ENCODE measurements around the gene GRID2.
"Not testable (repeated sequence)": the region's sequence is repeated elsewhere in the genome, so short reads cannot be mapped to it uniquely, and the experiment has no call there.

GRID2 gene

DNA sequence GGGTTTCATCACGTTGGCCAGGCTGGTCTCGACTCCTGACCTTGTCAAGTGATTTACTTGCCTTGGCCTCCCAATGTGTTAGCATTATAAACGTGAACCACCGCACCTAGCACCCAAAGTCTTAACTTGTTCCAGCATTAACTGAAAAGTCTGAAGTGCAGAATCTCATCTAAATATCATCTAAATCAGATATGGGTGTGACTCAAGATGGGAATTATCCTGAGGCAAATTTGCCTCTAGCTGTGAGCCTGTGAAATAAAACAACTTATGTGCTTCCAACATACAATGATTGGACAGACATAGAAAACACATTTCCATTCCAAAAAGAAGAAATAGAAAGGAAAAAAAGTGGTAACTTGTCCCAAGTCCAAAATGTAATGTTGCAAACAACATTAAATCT lies 883.7 kb downstream of the GRID2 start:
- DNase-seq (ENCODE audit: low read depth in 2 of 2): no peak

DNA sequence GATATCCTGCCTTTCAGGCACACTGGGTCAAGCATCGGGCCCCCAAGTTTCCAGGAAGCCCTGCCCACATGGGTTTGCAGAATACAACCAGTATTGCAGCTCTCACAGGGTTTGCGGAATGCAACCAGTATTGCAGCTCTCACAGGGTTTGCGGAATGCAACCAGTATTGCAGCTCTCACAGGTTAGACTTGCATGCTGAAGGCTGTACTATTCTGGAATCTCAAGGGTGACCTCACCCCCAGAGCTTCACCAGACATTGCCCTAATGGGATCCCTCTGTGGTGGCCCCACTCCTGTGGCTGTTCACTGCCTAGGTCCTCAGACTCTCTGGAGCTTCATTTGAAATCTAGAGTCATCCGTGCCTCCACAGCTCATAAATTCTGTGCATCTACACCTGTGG lies 884.1 kb downstream of the GRID2 start:
- no peak for DNase-seq (ENCODE audit: low read depth in 2 of 2)

DNA sequence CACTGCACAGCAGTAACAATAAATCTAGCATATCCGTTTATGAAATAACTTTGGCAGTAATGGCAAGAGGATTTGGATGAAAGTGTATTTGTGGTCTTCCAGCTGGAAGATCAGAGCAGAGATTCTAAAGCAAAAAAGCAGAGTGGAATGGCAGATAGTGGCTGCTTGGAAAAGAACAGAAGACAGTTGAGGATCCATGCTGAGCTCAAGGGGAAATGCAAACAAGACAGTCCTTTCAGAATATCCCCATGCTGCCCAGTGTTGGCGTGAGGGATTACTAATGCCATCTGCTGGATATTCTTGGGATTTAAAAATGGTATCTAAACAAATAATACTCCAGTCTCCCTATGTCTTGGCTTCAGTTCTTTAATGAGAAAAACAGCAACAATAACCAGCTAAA lies 895.7 kb downstream of the GRID2 start:
- DNase-seq (ENCODE audit: low read depth in 2 of 2): no peak

GRCh38 chr4:93201471-93202096 lies 897.8 kb downstream of the GRID2 start:
- DNase-seq (ENCODE audit: low read depth in 2 of 2): no peak

DNA sequence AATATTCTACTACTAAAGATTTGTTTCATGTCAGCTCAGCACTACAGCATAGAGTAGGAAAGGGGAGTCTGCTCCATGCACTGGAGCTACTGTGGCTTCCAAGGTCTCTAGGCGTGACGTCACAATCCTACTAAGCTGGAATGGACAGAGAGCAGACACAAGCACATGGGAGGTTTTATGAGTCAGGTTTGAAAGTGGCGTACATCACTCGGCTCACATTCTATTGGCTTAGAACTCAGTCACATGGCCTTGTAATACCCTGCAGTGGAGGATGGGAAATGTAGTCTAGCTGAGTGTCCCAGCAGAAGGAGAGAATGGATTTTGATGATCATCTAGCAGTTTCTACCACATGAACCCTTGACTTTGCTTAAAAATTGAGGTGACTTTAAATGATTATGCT lies 899.9 kb downstream of the GRID2 start:
- DNase-seq (ENCODE audit: low read depth in 2 of 2): no peak

DNA sequence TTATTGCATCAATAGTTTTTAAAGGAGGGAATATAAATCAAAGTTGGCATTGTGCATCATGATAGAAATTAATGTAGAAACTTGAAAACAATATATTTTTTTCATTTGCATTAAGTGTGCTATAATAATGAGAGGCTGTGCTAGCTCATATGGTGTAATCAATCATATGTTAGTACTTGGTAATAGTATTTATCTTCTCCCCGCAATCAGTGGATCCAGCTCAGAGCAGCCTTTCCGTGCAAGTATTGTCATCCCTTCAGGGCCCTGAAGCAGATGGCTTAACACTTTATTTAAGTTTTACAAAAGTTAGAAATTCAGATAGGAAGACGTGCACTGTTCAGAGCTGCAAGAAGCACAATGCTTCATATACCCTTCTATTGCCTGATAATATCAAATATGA lies 908.5 kb downstream of the GRID2 start:
- DNase-seq (ENCODE audit: low read depth in 2 of 2): no peak

DNA sequence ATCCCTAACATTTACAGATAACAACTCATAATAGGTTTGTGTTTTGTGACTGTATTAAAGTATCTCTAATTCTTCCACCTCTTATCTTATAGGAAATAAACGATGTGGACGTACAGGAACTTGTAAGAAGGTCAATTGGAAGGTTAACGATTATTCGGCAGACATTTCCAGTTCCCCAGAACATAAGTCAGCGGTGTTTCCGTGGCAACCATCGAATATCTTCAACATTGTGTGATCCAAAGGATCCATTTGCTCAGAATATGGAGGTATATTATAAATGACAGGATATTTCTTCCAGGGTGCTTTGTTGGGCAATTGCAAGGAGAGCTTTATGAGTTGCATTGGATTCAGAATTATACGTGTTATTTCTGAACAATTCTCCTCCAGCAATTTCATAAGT lies 912.9 kb downstream of the GRID2 start:
- DNase-seq (ENCODE audit: low read depth in 2 of 2): no peak

- DNase-seq (ENCODE audit: low read depth in 2 of 2): no peak
Measured at GRCh38 chr4:93217431-93217830, 913.7 kb downstream of the GRID2 start.

DNA sequence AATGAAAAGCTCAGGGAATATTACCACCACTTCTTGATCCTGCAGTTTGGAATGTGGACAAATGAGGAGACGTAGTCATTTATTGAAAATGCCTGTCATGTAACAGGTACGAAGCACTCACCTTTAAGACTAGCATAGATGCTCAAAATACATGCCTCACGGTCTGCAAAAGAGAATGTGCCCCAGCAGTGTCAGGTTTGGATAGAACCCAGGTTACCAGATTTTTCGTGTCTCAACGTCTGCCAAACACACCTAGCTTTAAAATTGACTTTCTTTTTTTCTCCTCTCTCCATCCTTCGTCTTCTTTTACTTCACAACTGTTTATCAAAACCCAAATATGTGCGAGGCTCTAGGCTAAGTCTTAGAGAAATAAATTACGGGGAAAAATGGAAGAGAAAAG lies 918.0 kb downstream of the GRID2 start:
- DNase-seq (ENCODE audit: low read depth in 2 of 2): no peak

DNA sequence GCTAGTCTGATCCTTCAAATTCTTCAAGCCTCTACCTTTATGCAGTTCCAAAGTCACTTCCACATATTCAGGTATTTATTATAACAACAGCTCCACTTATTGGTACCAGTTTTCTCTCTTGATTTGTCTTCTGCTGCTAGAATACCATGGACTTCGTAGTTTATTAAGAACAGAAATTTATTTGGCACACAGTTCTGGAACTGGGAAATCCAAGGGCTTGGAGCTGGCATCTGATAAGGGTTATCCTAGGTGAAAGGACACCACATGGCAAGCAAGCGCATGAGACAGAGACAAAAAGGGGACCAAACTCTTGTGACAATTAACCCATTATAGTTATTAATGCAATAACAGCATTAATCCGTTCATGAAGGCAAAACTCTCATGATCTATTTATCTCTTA lies 924.3 kb downstream of the GRID2 start:
- DNase-seq (ENCODE audit: low read depth in 2 of 2): no peak

GRCh38 chr4:93232883-93233282 lies 929.1 kb downstream of the GRID2 start:
- no peak for DNase-seq (ENCODE audit: low read depth in 2 of 2)

DNA sequence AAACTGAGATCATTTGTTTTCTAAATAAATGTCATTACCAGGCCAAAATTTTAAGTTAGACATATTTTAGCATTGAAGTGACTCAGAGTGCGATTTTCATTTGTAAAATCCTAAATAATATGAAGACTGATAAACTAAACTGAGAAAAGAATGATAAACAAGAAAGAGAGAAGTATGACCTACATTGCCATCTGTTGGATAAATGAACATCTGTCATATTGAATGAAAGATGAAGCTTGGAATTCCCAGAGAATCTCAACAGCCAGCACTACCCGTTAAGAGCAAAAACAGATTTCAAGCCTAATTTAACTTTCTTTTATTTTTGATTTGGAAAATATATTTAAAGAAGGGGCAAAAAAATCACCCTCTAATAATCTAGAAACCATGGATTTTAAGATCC lies 933.8 kb downstream of the GRID2 start:
- no peak for DNase-seq (ENCODE audit: low read depth in 2 of 2)

- DNase-seq (ENCODE audit: low read depth in 2 of 2): no peak
Measured at GRCh38 chr4:93243262-93243661, 939.5 kb downstream of the GRID2 start.

DNA sequence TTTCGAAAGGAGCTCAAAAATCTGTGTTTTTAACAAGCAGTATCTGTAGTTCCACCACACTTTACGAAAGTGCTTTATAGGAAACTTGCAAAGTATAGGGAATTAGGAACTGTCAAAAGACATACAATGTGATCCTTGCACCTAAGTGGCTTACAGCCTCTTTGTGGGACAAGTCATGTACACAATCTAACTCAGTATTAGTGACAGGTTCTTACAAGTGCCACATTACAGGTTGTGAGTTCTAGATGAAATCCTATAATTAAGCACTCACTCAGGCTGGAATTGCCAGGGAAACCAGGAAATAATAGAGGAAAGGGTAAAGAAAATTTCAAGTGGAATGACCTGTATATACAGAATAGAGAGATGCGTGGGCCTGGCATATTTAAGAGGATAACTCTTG lies 957.4 kb downstream of the GRID2 start:
- no peak for DNase-seq (ENCODE audit: low read depth in 2 of 2)

- no peak for DNase-seq (ENCODE audit: low read depth in 2 of 2)
Measured at GRCh38 chr4:93263166-93263565, 959.4 kb downstream of the GRID2 start.

- DNase-seq (ENCODE audit: low read depth in 2 of 2): no peak
Measured at GRCh38 chr4:93267747-93268146, 964.0 kb downstream of the GRID2 start.

DNA sequence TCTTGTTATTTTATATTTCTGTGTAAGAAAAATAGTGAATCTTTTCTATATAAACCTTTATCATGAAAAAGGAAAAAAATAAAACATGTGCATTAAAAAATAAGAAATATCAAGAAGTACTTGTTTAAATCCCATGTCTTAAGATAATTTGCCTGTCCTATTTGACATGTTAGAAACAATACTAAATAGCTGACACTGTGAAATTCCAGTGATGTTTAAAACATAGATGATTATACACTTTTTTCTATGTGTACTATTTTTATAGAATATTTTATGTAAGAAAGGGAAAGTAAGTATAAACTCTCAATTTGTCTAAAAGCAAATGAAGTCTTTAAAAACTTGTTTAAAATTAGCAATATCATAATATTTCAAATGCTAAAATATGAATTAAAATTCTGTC lies 981.6 kb downstream of the GRID2 start:
- no peak for DNase-seq (ENCODE audit: low read depth in 2 of 2)

DNA sequence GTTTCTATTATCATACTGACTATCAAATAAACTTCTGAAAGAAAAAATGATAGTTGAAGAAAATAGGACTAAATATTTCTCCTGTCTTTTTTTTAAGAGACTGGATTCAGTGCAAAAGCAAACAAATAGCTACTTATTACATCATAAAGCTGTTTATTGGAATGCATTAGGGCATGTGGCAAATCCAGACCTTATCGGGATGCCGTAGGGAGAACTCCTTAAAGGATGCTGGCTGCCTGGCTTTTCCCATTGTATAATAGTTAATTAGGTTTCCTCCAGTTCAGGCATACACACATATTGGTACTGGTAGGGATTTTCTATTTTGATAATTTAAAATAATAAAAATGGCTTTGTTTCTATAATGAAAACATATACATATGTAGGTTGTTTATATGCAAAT lies 985.5 kb downstream of the GRID2 start:
- no peak for DNase-seq (ENCODE audit: low read depth in 2 of 2)

DNA sequence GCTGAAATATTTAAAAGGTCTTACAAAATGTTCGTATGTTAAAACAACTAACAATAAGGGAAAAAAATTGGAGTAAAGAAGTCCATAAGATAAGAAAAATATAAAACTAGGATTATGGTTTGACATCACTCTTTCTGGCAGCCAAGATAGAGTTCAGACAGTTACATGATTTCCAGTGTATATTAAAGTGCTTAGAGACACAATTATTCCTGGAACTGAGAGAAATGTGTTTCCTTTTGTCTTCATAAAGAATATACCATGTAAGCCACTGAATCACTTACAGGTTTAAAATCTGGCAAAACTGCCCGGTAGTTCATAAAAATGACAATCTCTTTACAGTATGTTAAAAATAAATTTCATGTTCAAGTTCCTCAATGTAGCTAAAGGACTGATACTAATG lies 986.1 kb downstream of the GRID2 start:
- no peak for DNase-seq (ENCODE audit: low read depth in 2 of 2)

DNA sequence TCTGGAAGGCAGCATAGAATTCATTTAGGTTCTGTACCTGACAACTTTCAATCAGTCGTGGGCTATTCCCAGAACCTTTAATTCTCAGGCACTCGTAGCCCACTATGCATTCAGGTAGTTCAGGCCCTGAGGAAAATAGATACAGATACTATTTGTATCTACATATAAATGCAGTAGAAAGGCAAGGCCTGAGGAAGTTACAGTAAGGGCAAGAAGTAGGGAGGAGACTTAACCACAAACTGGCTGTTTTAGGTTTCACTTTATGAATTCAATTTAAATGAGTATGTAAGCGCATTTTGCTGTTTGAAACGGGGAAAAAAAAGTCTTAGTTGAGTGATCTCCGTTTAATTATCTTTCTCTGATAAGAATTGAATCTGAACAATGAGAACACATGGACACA lies 995.4 kb downstream of the GRID2 start:
- DNase-seq (ENCODE audit: low read depth in 2 of 2): no peak

DNA sequence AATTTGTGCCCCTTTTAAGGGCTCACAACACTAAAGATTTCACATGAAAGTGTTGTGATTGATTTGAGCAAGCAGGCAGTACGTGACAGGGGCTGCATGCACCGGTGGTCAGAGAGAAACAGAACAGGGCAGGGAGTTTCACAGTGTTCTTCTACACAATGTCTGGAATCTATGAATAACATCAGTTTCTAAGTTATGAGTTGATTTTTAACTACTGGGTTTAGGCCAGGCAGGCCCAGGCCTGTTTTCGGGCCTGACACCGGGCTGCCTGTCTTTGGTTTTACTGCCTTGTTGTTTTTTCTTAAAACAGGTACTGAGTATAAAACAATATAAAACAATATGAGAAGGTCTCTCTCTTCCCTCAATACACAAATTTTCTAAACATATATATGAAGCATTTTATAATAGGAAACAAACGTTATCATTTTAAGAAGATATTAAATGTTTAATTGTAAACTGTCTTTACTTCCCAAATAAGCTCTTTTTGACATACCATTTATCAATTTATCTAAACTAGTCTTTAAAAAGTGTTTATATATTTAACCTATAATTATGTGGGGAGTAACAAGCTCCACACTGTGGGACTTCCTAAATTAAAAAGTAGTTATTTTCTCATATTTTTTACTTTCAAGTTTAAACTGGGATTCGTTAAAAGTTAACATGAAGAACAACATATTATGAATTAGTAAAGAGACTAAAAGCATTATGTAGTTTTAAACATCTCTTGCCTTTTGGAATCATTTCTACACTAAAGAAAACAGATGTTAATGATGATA lies 997.2 kb downstream of the GRID2 start:
- not testable (repeated sequence) for DNase-seq (ENCODE audit: low read depth in 2 of 2)

GRCh38 chr4:93302310-93302709 lies 998.5 kb downstream of the GRID2 start:
- no peak for DNase-seq (ENCODE audit: low read depth in 2 of 2)

DNA sequence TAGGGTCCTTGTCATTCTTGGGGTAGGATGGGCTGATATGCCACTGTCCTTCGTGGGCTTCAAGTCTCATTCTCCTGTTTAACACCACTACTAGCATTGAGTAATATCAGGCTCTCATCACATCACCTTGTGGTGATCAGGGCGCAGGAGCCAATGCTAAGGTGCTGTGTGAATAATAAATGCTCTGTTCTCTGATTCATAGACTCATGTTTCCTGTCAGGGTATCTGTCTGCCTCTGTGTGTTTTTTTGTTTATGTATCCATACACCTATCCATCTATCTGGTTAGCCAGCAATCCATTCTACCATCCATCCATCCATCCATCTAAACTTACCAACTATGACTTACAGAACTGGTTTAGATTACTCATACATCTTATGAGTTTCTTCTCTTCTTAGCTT lies 999.7 kb downstream of the GRID2 start:
- DNase-seq (ENCODE audit: low read depth in 2 of 2): no peak

DNA sequence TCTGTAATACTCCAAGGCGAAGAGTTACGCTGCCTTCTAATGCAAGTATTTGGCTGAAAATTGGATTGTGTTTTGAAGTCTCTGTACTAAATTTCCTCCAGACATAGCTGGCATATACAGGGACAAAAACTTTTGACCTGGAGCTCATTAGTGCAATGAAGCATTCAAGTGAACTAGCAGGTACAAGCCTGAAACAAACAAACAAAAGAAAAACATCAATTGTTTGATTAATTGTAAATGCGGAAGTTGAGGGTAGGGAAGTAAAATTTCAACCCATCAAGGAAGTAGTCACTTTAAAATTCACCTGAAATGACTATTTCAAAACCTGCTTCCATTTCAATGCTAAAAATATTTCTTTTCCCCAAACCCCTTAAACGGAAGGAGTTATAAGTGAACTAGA lies 1008.5 kb downstream of the GRID2 start:
- DNase-seq (ENCODE audit: low read depth in 2 of 2): no peak
